HCT116 (cell line): ENCODE measurements around the gene ABHD14A. TPM values are rescaled to one million over a fixed set of nuclear protein-coding genes. Genes with fewer than 3 reads are reported as not detected.

ENCODE experiments used
- ATAC-seq: fragments of 200-7000 bp; cut with Tn5 transposase; 2 replicates; pipeline ENCODE4 v1.9.1; 2020; ENCODE audit warnings: mild to moderate bottlenecking, moderate library complexity
- BruUV-seq: library from RNA; stranded (reverse); fragments of 400-500 nt; replicated peaks from 2 replicates; lab custom pipeline; 2021; lab: Mats Ljungman, UMichigan
- CTCF ChIA-PET: fragments of 300-600 bp; sonication (Branson Sonifier 250); formaldehyde crosslinking; loops from one replicate; lab custom pipeline; 2021; ENCODE audit warnings: antibody characterized with exemption; lab: Charles Lee
- POLR2A ChIA-PET: fragments of 300-600, 350-600 bp; sonication (Branson Sonifier 250); formaldehyde crosslinking; loops from one replicate; lab custom pipeline; 2021; ENCODE audit warnings: antibody characterized with exemption; lab: Charles Lee
- RAD21 ChIA-PET, 2 experiments: fragments of 300-600 bp; sonication (Branson Sonifier 250); formaldehyde crosslinking; loops; one replicate each; lab custom pipeline; 2023; ENCODE audit warnings: low total read pairs in 2 of 2; ENCODE audit not compliant: uncharacterized antibody in 2 of 2, unreplicated experiment in 2 of 2, low non-redundant PET in 1 of 2; lab: Charles Lee
- DNase-seq: peaks from one replicate; pipeline ENCODE4 v3.0.0-alpha.2; 2010; ENCODE audit warnings: low read depth, low spot score
- H2AFZ ChIP-seq: fragments of 200-600 bp; shearing (Covaris generic), sonication (generic); 2 replicates; pipeline ENCODE4 v1.6.1; 2017; ENCODE audit warnings: low read depth, mixed run types, mixed read lengths, antibody characterized with exemption, low read length; ENCODE audit not compliant: poor library complexity, severe bottlenecking
- H3K27ac ChIP-seq: 2 replicates; pipeline ENCODE4 v1.5.1; 2012; ENCODE audit warnings: low read depth, low read length
- H3K27me3 ChIP-seq: fragments of 200-600 bp; sonication (generic); 2 replicates; pipeline ENCODE4 v1.6.1; 2016; ENCODE audit warnings: mixed run types, low read length, mixed read lengths; ENCODE audit not compliant: insufficient read depth
- H3K36me3 ChIP-seq, 2 experiments: fragments of 200-500 bp in 1 of 2; fragments of 200-600 bp in 1 of 2; sonication (Bioruptor generic) in 1 of 2; sonication (generic) in 1 of 2; 2 replicates each; pipeline versions ENCODE4 v1.5.1 to v1.6.1; 2014 to 2016; ENCODE audit warnings: low read length in 2 of 2, inconsistent platforms in 1 of 2, mixed read lengths in 1 of 2, mixed run types in 1 of 2; ENCODE audit not compliant: insufficient read depth in 2 of 2, control insufficient read depth in 1 of 2
- H3K4me1 ChIP-seq, 2 experiments: fragments of 200-600 bp in 1 of 2; sonication (generic) in 1 of 2; 2 replicates each; pipeline versions ENCODE4 v1.5.1 to v1.6.1; 2012 to 2017; ENCODE audit warnings: low read length in 2 of 2, inconsistent platforms in 1 of 2, mild to moderate bottlenecking in 1 of 2, mixed read lengths in 1 of 2, mixed run types in 1 of 2, moderate library complexity in 1 of 2; ENCODE audit not compliant: insufficient read depth in 2 of 2, control insufficient read depth in 1 of 2
- H3K4me2 ChIP-seq: fragments of 200-600 bp; sonication (generic); 2 replicates; pipeline ENCODE4 v1.6.1; 2017; ENCODE audit warnings: mixed run types, low read length, mixed read lengths
- H3K4me3 ChIP-seq, 2 experiments: fragments of 200-600 bp in 1 of 2; sonication (generic) in 1 of 2; replicated peaks in 1 of 2; 2 replicates each; pipeline ENCODE4 v1.5.1; 2011 to 2016; ENCODE audit warnings: low read length in 2 of 2, control low read depth in 1 of 2, low read depth in 1 of 2, mild to moderate bottlenecking in 1 of 2, mixed read lengths in 1 of 2, mixed run types in 1 of 2
- H3K79me2 ChIP-seq: fragments of 200-600 bp; sonication (generic); 2 replicates; pipeline ENCODE4 v1.6.1; 2017; ENCODE audit warnings: mild to moderate bottlenecking, mixed run types, low read length, moderate library complexity, mixed read lengths; ENCODE audit not compliant: insufficient read depth
- H3K9ac ChIP-seq: fragments of 200-600 bp; sonication (generic); 2 replicates; pipeline ENCODE4 v1.6.1; 2016; ENCODE audit warnings: low read length, mixed read lengths
- H3K9me2 ChIP-seq: fragments of 200-600 bp; sonication (generic), shearing (Covaris generic); 2 replicates; pipeline ENCODE4 v1.6.1; 2017; ENCODE audit warnings: mixed run types, mild to moderate bottlenecking, moderate library complexity; ENCODE audit not compliant: insufficient read depth
- H3K9me3 ChIP-seq, 2 experiments: fragments of 200-500 bp in 1 of 2; fragments of 200-600 bp in 1 of 2; sonication (Bioruptor generic) in 1 of 2; sonication (generic) in 1 of 2; 2 replicates each; pipeline ENCODE4 v1.6.1; 2014 to 2017; ENCODE audit warnings: low read length in 2 of 2, mixed read lengths in 2 of 2, inconsistent platforms in 1 of 2, low read depth in 1 of 2, mild to moderate bottlenecking in 1 of 2, mixed run types in 1 of 2, moderate library complexity in 1 of 2; ENCODE audit not compliant: control insufficient read depth in 1 of 2, insufficient read depth in 1 of 2
- H4K20me1 ChIP-seq: fragments of 200-600 bp; sonication (generic), shearing (Covaris generic); 2 replicates; pipeline ENCODE4 v1.6.1; 2017; ENCODE audit warnings: mixed run types, mild to moderate bottlenecking, moderate library complexity; ENCODE audit not compliant: insufficient read depth
- CBX3 ChIP-seq: IDR thresholded peaks from 2 replicates; pipeline ENCODE4 v1.6.1; 2012; ENCODE audit warnings: low read depth
- CEBPB ChIP-seq: IDR thresholded peaks from 2 replicates; pipeline ENCODE4 v1.6.1; 2012; ENCODE audit warnings: low read depth
- CTCF ChIP-seq, 3 experiments: fragments of 200-600 bp in 1 of 3; sonication (generic) in 1 of 3; IDR thresholded peaks in 2 of 3; conservative IDR thresholded peaks in 1 of 3; 2 replicates each; pipeline ENCODE4 v1.5.1; 2012 to 2017; ENCODE audit warnings: low read depth in 2 of 3, low read length in 2 of 3, antibody characterized with exemption in 1 of 3, borderline replicate concordance in 1 of 3, control low read depth in 1 of 3, mild to moderate bottlenecking in 1 of 3, mixed read lengths in 1 of 3, mixed run types in 1 of 3, moderate library complexity in 1 of 3; ENCODE audit not compliant: insufficient read depth in 1 of 3
- ELF1 ChIP-seq: IDR thresholded peaks from 2 replicates; pipeline ENCODE4 v1.6.1; 2012; ENCODE audit warnings: low read depth, borderline replicate concordance
- EZH2 ChIP-seq: fragments of 200-600 bp; sonication (generic); IDR thresholded peaks from 2 replicates; pipeline ENCODE4 v1.6.1; 2017; ENCODE audit warnings: antibody characterized with exemption, mixed run types
- EZH2phosphoT487 ChIP-seq: fragments of 200-600 bp; IDR thresholded peaks from 2 replicates; pipeline ENCODE4 v1.6.1; 2018; ENCODE audit warnings: antibody characterized with exemption, borderline replicate concordance
- FOSL1 ChIP-seq: IDR thresholded peaks from 2 replicates; pipeline ENCODE4 v1.6.1; 2012; ENCODE audit warnings: low read depth
- POLR2A ChIP-seq: IDR thresholded peaks from 2 replicates; pipeline ENCODE4 v1.7.0; 2011; ENCODE audit warnings: borderline replicate concordance; ENCODE audit not compliant: insufficient read depth, insufficient read length; ENCODE audit errors: extremely low read depth
- SP1 ChIP-seq: IDR thresholded peaks from 2 replicates; pipeline ENCODE4 v1.6.1; 2012; ENCODE audit warnings: low read depth
- SRF ChIP-seq: IDR thresholded peaks from 2 replicates; pipeline ENCODE4 v1.6.1; 2012; ENCODE audit warnings: low read depth
- TCF7L2 ChIP-seq: IDR thresholded peaks from 2 replicates; pipeline ENCODE4 v1.7.0; 2011; ENCODE audit warnings: borderline replicate concordance, inconsistent platforms; ENCODE audit not compliant: insufficient read depth, insufficient read length; ENCODE audit errors: extremely low read depth
- ZNF274 ChIP-seq: fragments of 200-500 bp; sonication (Bioruptor generic); IDR thresholded peaks from 2 replicates; pipeline ENCODE4 v1.6.1; 2014; ENCODE audit warnings: mild to moderate bottlenecking, low read depth, low read length, inconsistent platforms
- intact Hi-C: fragments of 100-400 bp; cut with micrococcal nuclease; formaldehyde crosslinking; loops from 2 replicates; pipeline ENCODE4 v1.10.0; 2022
- total RNA-seq: library from RNA; stranded (reverse); gene quantifications from one replicate; pipeline ENCODE4 v1.2.1, GENCODE V29; 2021; ENCODE audit not compliant: unreplicated experiment
- TF ChIP-seq, protein P1 (sequence below): IDR thresholded peaks from 2 replicates; pipeline ENCODE4 v1.6.1; 2012

ABHD14A gene
- total RNA-seq, 1 experiment from 2014 or later: 11.6 TPM

GRCh38 chr3:52015438-52016228 is 40.8 kb downstream of the ABHD14A start (continued):
- TF ChIP-seq, protein P1, sequence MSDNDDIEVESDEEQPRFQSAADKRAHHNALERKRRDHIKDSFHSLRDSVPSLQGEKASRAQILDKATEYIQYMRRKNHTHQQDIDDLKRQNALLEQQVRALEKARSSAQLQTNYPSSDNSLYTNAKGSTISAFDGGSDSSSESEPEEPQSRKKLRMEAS: no peak
- TF ChIP-seq CBX3: no peak
- TF ChIP-seq SRF: no peak
- no peak for TF ChIP-seq SP1
- no peak for TF ChIP-seq POLR2A
- no peak for TF ChIP-seq CTCF (IDR thresholded peaks at IDR 0.05 in 2 of 3, conservative IDR thresholded peaks at IDR 0.05 in 1 of 3; ENCODE audit: borderline replicate concordance in 1 of 3, insufficient read depth in 1 of 3, low read depth in 2 of 3, low read length in 2 of 3)
- no peak for TF ChIP-seq EZH2
- no peak for TF ChIP-seq ELF1
- no peak for TF ChIP-seq ZNF274
- TF ChIP-seq, all 23 proteins: peak for 0

DNA sequence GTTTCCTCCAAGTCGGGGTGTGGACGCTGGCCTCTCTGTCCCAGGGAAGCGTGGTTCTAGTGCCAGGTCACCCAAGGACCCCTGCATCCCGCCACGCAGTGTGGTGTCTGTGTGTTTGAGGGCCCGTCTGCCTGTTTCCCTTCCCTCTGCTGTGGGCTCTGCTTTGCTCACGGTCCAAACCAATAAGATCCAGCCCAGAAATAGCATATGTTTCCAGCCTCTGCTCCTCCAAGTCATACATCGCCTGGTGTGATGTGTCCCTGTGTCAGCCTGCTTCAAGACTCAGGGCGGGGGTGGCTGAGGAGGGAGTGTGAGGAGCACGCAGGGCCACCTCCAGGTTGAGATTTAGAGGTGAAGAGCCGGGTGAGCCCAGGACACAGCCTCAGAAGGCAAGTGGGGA is 42.7 kb downstream of the ABHD14A start:
- no peak for ATAC-seq
- Histone ChIP-seq H3K79me2 (no peaks in the 10 kb centered on the region), H3K9me2 (no peaks in the 10 kb centered on the region), H3K9ac (no peak overlapping the region), H3K27me3 (no peaks in the 10 kb centered on the region), H3K9me3 (no peaks in the 10 kb centered on the region), H3K4me1 (peaks cover 1 to 11% of the 10 kb centered on the region in 2 experiments; a peak in 3 of 4 replicates), H3K4me3 (no peak overlapping the region), H3K27ac (no peak overlapping the region), H3K4me2 (no peak overlapping the region), H2AFZ (no peak overlapping the region), H4K20me1 (no peaks in the 10 kb centered on the region), H3K36me3 (no peaks in the 10 kb centered on the region)
- intact Hi-C loops: no loop called here
- POLR2A ChIA-PET: no interaction called here
- no peak for DNase-seq
- BruUV-seq: no TSS peak
- TF ChIP-seq EZH2phosphoT487: no peak
- no peak for TF ChIP-seq EZH2
- TF ChIP-seq SP1: no peak
- no peak for TF ChIP-seq FOSL1
- no peak for TF ChIP-seq CEBPB
- TF ChIP-seq TCF7L2: no peak
- CTCF ChIA-PET: no interaction called here
- RAD21 ChIA-PET: no interaction called here
